Endothelial cell of umbilical vein (primary cell): ENCODE data around the gene DNAI1. TPM values are rescaled to one million over a fixed set of nuclear protein-coding genes. Genes with fewer than 3 reads are reported as not detected.

Source experiments
- BruUV-seq: library from RNA; stranded (reverse); fragments of 400-500 nt; replicated peaks from 2 replicates; lab custom pipeline; 2021; lab: Mats Ljungman, UMichigan
- CTCF ChIA-PET: fragments of 300-600, 350-600 bp; sonication (Branson Sonifier 250); formaldehyde crosslinking; loops from one replicate; lab custom pipeline; 2021; ENCODE audit warnings: antibody characterized with exemption, inconsistent platforms; lab: Charles Lee
- POLR2A ChIA-PET: fragments of 300-600, 350-600 bp; sonication (Branson Sonifier 250); formaldehyde crosslinking; loops from one replicate; lab custom pipeline; 2021; ENCODE audit warnings: antibody characterized with exemption, inconsistent platforms; lab: Charles Lee
- DNase-seq: peaks from one replicate; pipeline ENCODE4 v3.0.0-alpha.2; 2011; ENCODE audit warnings: low read depth, low spot score
- FAIRE-seq: peaks from 2 replicates; lab custom pipeline; 2011; peaks lifted over from hg19 to GRCh38; lab: Jason Lieb, UNC
- H2AFZ ChIP-seq: 2 replicates; pipeline ENCODE4 v1.6.0; 2012; ENCODE audit warnings: low read depth, low read length, control low read depth, inconsistent platforms
- H3K27ac ChIP-seq: 2 replicates; pipeline ENCODE4 v1.5.1; 2011; ENCODE audit warnings: low read depth, mild to moderate bottlenecking, control low read depth, low read length, moderate library complexity; ENCODE audit not compliant: insufficient read depth
- H3K27me3 ChIP-seq, 2 experiments: 2 replicates each; pipeline versions ENCODE4 v1.6.0 to v1.6.1; 2011; ENCODE audit warnings: low read length in 2 of 2, mixed read lengths in 1 of 2; ENCODE audit not compliant: control insufficient read depth in 2 of 2, insufficient read depth in 2 of 2
- H3K36me3 ChIP-seq, 2 experiments: 2 replicates in 1 of 2; 3 replicates in 1 of 2; pipeline ENCODE4 v1.5.1; 2011; ENCODE audit warnings: low read length in 2 of 2, mild to moderate bottlenecking in 1 of 2, moderate library complexity in 1 of 2; ENCODE audit not compliant: control insufficient read depth in 2 of 2, insufficient read depth in 2 of 2; ENCODE audit errors: extremely low read depth in 1 of 2
- H3K4me1 ChIP-seq: 3 replicates; pipeline ENCODE4 v1.5.1; 2011; ENCODE audit warnings: mild to moderate bottlenecking, low read length; ENCODE audit not compliant: control insufficient read depth, insufficient read depth; ENCODE audit errors: extremely low read depth
- H3K4me2 ChIP-seq: 2 replicates; pipeline ENCODE4 v1.6.1; 2011; ENCODE audit warnings: low read length, control low read depth, mixed read lengths; ENCODE audit not compliant: insufficient read depth
- H3K4me3 ChIP-seq, 3 experiments: fragments of 200-600 bp in 1 of 3; sonication (generic), shearing (Covaris generic) in 1 of 3; replicated peaks in 1 of 3; 2 replicates each; pipeline ENCODE4 v1.5.1; 2011 to 2016; ENCODE audit warnings: control low read depth in 3 of 3, low read length in 3 of 3, mild to moderate bottlenecking in 2 of 3, inconsistent platforms in 1 of 3, low read depth in 1 of 3, moderate library complexity in 1 of 3; ENCODE audit not compliant: insufficient read depth in 1 of 3
- H3K79me2 ChIP-seq: 2 replicates; pipeline ENCODE4 v1.6.0; 2012; ENCODE audit warnings: low read length, inconsistent platforms; ENCODE audit not compliant: control insufficient read depth, insufficient read depth
- H3K9ac ChIP-seq: replicated peaks from 2 replicates; pipeline ENCODE3; 2011; ENCODE audit warnings: low read length, control low read depth; ENCODE audit not compliant: insufficient read depth; ENCODE audit errors: extremely low read depth
- H3K9me1 ChIP-seq: replicated peaks from 3 replicates; pipeline ENCODE4 v1.6.0; 2011; ENCODE audit warnings: mild to moderate bottlenecking, low read length; ENCODE audit not compliant: control insufficient read depth, insufficient read depth; ENCODE audit errors: extremely low read depth
- H3K9me3 ChIP-seq: replicated peaks from 2 replicates; pipeline ENCODE4 v1.5.1; 2012; ENCODE audit warnings: low read length, inconsistent platforms; ENCODE audit not compliant: control insufficient read depth, insufficient read depth
- H4K20me1 ChIP-seq: replicated peaks from 2 replicates; pipeline ENCODE3; 2011; ENCODE audit warnings: mild to moderate bottlenecking, low read length; ENCODE audit not compliant: control insufficient read depth, insufficient read depth; ENCODE audit errors: extremely low read depth
- CTCF ChIP-seq, 2 donors: IDR thresholded peaks; 1 replicate in 1 of 2; 2 replicates in 1 of 2; pipeline ENCODE4 v1.5.1; 2011; ENCODE audit warnings: low read length in 2 of 2, mild to moderate bottlenecking in 2 of 2, moderate library complexity in 2 of 2, control low read depth in 1 of 2, inconsistent platforms in 1 of 2, low read depth in 1 of 2; ENCODE audit not compliant: insufficient read depth in 1 of 2; ENCODE audit errors: extremely low read depth in 1 of 2
- EZH2 ChIP-seq: IDR thresholded peaks from 2 replicates; pipeline ENCODE4 v1.6.1; 2012; ENCODE audit warnings: borderline replicate concordance, low read depth, mild to moderate bottlenecking, moderate library complexity, low read length, inconsistent platforms; ENCODE audit not compliant: severe bottlenecking
- FOS ChIP-seq: IDR thresholded peaks from 2 replicates; pipeline ENCODE4 v1.6.1; 2011; ENCODE audit warnings: mild to moderate bottlenecking, low read length, moderate library complexity, borderline replicate concordance; ENCODE audit not compliant: insufficient read depth
- GATA2 ChIP-seq: IDR thresholded peaks from 2 replicates; pipeline ENCODE4 v1.7.0; 2011; ENCODE audit warnings: low read depth, mild to moderate bottlenecking, moderate library complexity, mixed read lengths, low read length; ENCODE audit not compliant: insufficient read length, insufficient read depth
- JUN ChIP-seq: IDR thresholded peaks from 2 replicates; pipeline ENCODE4 v1.6.1; 2011; ENCODE audit warnings: borderline replicate concordance, low read depth; ENCODE audit not compliant: insufficient read length, insufficient read depth
- MYC ChIP-seq: IDR thresholded peaks from one replicate; pipeline ENCODE4 v1.6.1; 2011; ENCODE audit warnings: mild to moderate bottlenecking, low read depth, low read length
- POLR2A ChIP-seq: IDR thresholded peaks from 2 replicates; pipeline ENCODE4 v1.6.1; 2012; ENCODE audit warnings: low read depth, mild to moderate bottlenecking, control low read depth, low read length
- POLR2AphosphoS5 ChIP-seq: IDR thresholded peaks from 2 replicates; pipeline ENCODE4 v1.6.1; 2012; ENCODE audit warnings: low read depth, mild to moderate bottlenecking, control low read depth, low read length, moderate library complexity; ENCODE audit not compliant: insufficient read depth
- dilution Hi-C: fragments of 300-500 bp; cut with MboI; formaldehyde crosslinking; loops from one replicate; pipeline ENCODE4 v1.15.0; 2019; ENCODE audit warnings: low sequenced_read_pairs; ENCODE audit not compliant: extremely low pct_ligation_motif_present
- intact Hi-C: fragments of 100-400 bp; cut with micrococcal nuclease; formaldehyde crosslinking; loops from one replicate; pipeline ENCODE4 v1.10.0; 2022
- polyA plus RNA-seq, 4 experiments: library from polyadenylated mRNA; depleted of rRNA in 3 of 4; stranded (reverse) in 3 of 4; unstranded in 1 of 4; fragments of >200 nt; gene quantifications; 2 replicates each; pipeline versions ENCODE4 v1.2.1 to v1.2.3, GENCODE V29; 2011 to 2012; ENCODE audit warnings: missing spikeins in 1 of 4
- total RNA-seq: library from RNA; stranded (reverse); gene quantifications from 2 replicates; pipeline ENCODE4 v1.2.3, GENCODE V29; 2021
- TF ChIP-seq, protein P1 (sequence below): IDR thresholded peaks from 2 replicates; pipeline ENCODE4 v1.6.1; 2011; ENCODE audit not compliant: insufficient read depth, insufficient read length

The DNAI1 gene
- total and polyA plus RNA-seq, 2 donors (not counting 3 experiments of a cell fraction or from before 2014, with no cell fraction given), result not detected

GRCh38 chr9:34443533-34443932 lies 15.1 kb upstream of the DNAI1 start:
- Histone ChIP-seq H3K9ac (no peak overlapping the region), H3K9me1 (no peaks in the 10 kb centered on the region), H3K4me3 (no peak overlapping the region), H3K9me3 (no peaks in the 10 kb centered on the region), H3K79me2 (peaks cover 17% of the 10 kb centered on the region), H3K4me2 (no peak overlapping the region), H4K20me1 (no peaks in the 10 kb centered on the region), H2AFZ (no peak overlapping the region), H3K4me1 (peaks cover 28% of the 10 kb centered on the region), H3K27ac (no peak overlapping the region), H3K36me3 (no peaks in the 10 kb centered on the region), H3K27me3 (no peaks in the 10 kb centered on the region)
- DNase-seq, result no peak
- no TSS peak for BruUV-seq
- dilution Hi-C loops (no loop called here), intact Hi-C loops (no loop called here)
- FAIRE-seq, result peak; percentile 31
- no peak for TF ChIP-seq GATA2
- TF ChIP-seq FOS, result no peak
- no peak for TF ChIP-seq MYC
- TF ChIP-seq POLR2AphosphoS5, result no peak
- no peak for TF ChIP-seq POLR2A
- TF ChIP-seq, protein P1, sequence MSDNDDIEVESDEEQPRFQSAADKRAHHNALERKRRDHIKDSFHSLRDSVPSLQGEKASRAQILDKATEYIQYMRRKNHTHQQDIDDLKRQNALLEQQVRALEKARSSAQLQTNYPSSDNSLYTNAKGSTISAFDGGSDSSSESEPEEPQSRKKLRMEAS, result no peak
- no peak for TF ChIP-seq JUN
- CTCF ChIA-PET, result interaction anchor here (1.1 to 4.9 kb wide), 5 partner anchors 12 to 148 kb away, joined by 3 to 37 read pairs (median 8); partner anchors contain the start of genes DNAI1 and FAM219A
- POLR2A ChIA-PET, result no interaction called here

DNA sequence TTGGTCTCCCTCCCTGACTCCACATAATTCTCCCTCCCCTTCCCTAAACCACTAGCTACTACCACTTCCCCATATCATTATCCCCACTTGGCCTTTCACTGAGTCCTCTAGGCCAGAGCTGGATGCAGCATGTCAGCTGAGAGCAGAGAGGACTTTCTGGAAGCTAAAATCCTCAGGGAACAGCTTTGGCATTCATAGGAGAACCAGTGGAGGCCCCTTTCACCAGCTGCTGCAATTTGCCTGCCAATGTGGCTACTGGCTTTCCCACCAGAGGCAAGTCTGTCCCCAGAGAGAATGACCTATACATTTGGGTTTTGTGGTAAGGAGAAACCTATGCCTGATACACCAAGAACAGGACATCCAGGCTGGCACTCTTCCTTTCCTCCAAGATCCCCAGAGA lies 14.6 kb upstream of the DNAI1 start:
- BruUV-seq, result no TSS peak
- Histone ChIP-seq H3K9me3 (no peaks in the 10 kb centered on the region), H4K20me1 (no peaks in the 10 kb centered on the region), H3K4me1 (peaks cover 28% of the 10 kb centered on the region), H3K9me1 (no peaks in the 10 kb centered on the region), H3K36me3 (no peaks in the 10 kb centered on the region), H3K79me2 (peaks cover 20% of the 10 kb centered on the region), H3K4me2 (no peak overlapping the region), H3K27me3 (no peaks in the 10 kb centered on the region), H3K27ac (no peak overlapping the region), H3K4me3 (no peak overlapping the region), H3K9ac (no peak overlapping the region), H2AFZ (no peak overlapping the region)
- FAIRE-seq, result peak; percentile 18
- dilution Hi-C loops (no loop called here), intact Hi-C loops (no loop called here)
- TF ChIP-seq CTCF (IDR thresholded peaks at IDR 0.05; ENCODE audit: extremely low read depth in 1 of 2, insufficient read depth in 1 of 2, low read depth in 1 of 2, low read length in 2 of 2), result no peak
- no peak for TF ChIP-seq POLR2AphosphoS5
- no peak for TF ChIP-seq GATA2
- no peak for TF ChIP-seq POLR2A
- no peak for TF ChIP-seq JUN
- TF ChIP-seq, protein P1, result no peak
- TF ChIP-seq MYC, result no peak
- TF ChIP-seq EZH2, result no peak
- TF ChIP-seq FOS, result no peak
- POLR2A ChIA-PET, result no interaction called here
- DNase-seq, result no peak
- CTCF ChIA-PET, result interaction anchor here (0.6 to 4.9 kb wide), 7 partner anchors 12 to 147 kb away, joined by 3 to 37 read pairs (median 6); partner anchors contain the start of genes DNAI1 and FAM219A
